NCI-H446 (cell line): ENCODE measurements around the gene PRG3.

ENCODE experiments used
- DNase-seq, 2 experiments: peaks; one replicate each; lab custom pipeline; 2025; lab: John Stamatoyannopoulos, UW

The PRG3 gene

GRCh38 chr11:57359896-57360690, 20.9 kb downstream of the PRG3 start:
- no peak for DNase-seq

- no peak for DNase-seq
Measured at GRCh38 chr11:57359396-57359795, 21.6 kb downstream of the PRG3 start.

GRCh38 chr11:57358991-57359390, 22.0 kb downstream of the PRG3 start:
- DNase-seq = no peak

GRCh38 chr11:57358543-57358961, 22.4 kb downstream of the PRG3 start:
- DNase-seq = no peak

GRCh38 chr11:57357856-57358255, 23.1 kb downstream of the PRG3 start:
- DNase-seq = no peak

- DNase-seq = no peak
Measured at GRCh38 chr11:57357310-57357709, 23.6 kb downstream of the PRG3 start.

- no peak for DNase-seq
Measured at GRCh38 chr11:57356268-57356667, 24.7 kb downstream of the PRG3 start.

GRCh38 chr11:57354699-57355098, 26.3 kb downstream of the PRG3 start:
- no peak for DNase-seq

GRCh38 chr11:57353852-57354251, 27.1 kb downstream of the PRG3 start:
- no peak for DNase-seq

GRCh38 chr11:57353446-57353845, 27.5 kb downstream of the PRG3 start:
- DNase-seq = no peak

GRCh38 chr11:57353036-57353435, 27.9 kb downstream of the PRG3 start:
- DNase-seq = no peak

GRCh38 chr11:57349491-57350274, 31.3 kb downstream of the PRG3 start:
- DNase-seq = no peak

- DNase-seq = no peak
Measured at GRCh38 chr11:57348636-57349313, 32.2 kb downstream of the PRG3 start.

- DNase-seq = no peak
Measured at GRCh38 chr11:57348052-57348451, 32.9 kb downstream of the PRG3 start.

- no peak for DNase-seq
Measured at GRCh38 chr11:57347336-57347735, 33.6 kb downstream of the PRG3 start.

GRCh38 chr11:57345555-57346211, 35.3 kb downstream of the PRG3 start:
- peak; percentile 38 to 68 for DNase-seq

GRCh38 chr11:57344826-57345225, 36.1 kb downstream of the PRG3 start:
- DNase-seq = no peak

- no peak for DNase-seq
Measured at GRCh38 chr11:57343825-57344224, 37.1 kb downstream of the PRG3 start.

GRCh38 chr11:57342702-57343101, 38.2 kb downstream of the PRG3 start:
- DNase-seq = no peak

- no peak for DNase-seq
Measured at GRCh38 chr11:57341250-57341808, 39.6 kb downstream of the PRG3 start.

GRCh38 chr11:57340039-57340615, 40.8 kb downstream of the PRG3 start:
- DNase-seq = peak; percentile 21 to 55
